GM21360 (cell line): ENCODE data around the gene COL26A1.
"Not testable (repeated sequence)": the region's sequence is repeated elsewhere in the genome, so short reads cannot be mapped to it uniquely, and the experiment has no call there.

ENCODE experiments used
- ATAC-seq: cut with Tn5 transposase; IDR thresholded peaks from one replicate; pipeline ENCODE4 v1.9.1; 2021; ENCODE audit warnings: mild to moderate bottlenecking, moderate library complexity; ENCODE audit not compliant: unreplicated experiment

The COL26A1 gene

GRCh38 chr7:101362334-101363195 lies at the start of gene COL26A1:
Gene COL26A1, plus strand, starts transcription at chr7:101362875. Its CDS starts 158 bp downstream, at chr7:101363033.
- ATAC-seq, result no peak

GRCh38 chr7:101315336-101315735 lies 47.3 kb upstream of the COL26A1 start:
- ATAC-seq, result no peak

GRCh38 chr7:101319401-101319800 lies 43.3 kb upstream of the COL26A1 start:
- ATAC-seq, result no peak

DNA sequence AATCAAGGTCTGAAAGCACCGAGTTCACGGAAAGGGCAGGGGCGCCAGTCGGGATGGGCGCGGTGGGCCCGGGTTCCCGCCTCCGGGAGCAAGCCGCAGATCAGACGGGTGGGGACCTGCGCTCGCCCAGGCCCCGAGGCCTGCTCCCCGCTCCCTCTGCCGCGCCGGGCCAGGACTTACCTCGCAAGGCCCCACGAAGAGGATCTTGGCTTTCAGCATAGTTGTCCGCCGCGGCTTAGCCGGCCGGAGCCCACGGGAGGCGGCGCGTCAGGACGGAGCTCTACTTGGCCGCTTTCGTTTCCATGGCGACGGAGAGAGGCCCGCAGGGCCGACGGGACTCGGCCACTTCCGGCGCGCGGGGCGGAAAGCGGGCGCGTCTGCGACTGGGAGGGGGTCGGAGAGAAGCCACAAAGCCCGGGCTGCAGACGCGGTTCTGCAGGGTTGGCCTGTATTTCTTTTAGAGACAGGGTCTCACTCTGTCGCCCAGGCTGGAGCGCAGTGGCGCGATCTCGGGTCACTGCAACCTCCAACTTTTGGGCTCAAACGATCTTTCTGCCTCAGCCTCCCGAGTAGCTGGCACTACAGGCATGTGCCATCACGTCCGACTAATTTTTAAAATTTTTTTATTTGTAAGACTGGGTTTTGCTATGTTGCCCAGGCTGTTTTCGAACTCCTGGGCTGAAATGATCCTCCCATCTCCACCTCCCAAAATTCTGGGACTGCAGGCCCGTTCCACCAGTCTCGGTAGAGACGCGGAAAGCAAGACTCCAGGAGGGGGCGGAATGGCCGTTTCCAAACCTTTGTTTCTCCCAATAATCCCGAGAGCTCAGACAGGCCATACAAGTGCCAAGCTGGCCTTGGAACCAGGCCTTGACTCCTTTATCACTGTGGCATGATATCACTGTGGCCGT lies 40.9 kb upstream of the COL26A1 start, which contains the start of gene IFT22:
IFT22 (minus strand) TSS at position 322 of the 911 bp plus-strand sequence; CDS start at position 219, 103 bp downstream.
- peak; percentile 90 for ATAC-seq

- ATAC-seq, result no peak
Measured at GRCh38 chr7:101328159-101328558, 34.5 kb upstream of the COL26A1 start.

DNA sequence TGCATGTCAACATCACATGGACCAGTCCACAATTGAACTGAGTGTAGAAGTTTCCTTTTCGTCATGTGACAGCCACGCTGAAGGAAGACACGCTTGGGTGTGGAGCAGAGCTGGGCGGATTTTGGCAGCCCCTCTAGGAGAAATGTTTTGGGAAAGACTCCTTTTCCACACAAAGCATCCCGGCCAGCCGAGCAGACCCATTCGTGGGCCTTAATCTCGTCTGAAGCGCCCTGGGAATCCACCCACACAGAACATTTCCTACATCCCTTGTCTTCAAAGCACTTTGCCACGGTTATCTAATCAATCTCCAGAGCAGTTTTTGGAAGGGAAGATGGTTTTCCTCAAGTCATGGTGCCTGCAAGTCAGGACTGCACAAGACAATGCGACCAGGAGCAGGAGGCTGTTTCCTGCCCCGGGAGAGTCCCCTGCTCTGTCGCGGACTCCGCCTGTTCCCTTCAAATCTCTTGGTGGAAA lies 32.6 kb upstream of the COL26A1 start:
- ATAC-seq, result no peak

GRCh38 chr7:101332026-101332425 lies 30.6 kb upstream of the COL26A1 start:
- ATAC-seq, result no peak

DNA sequence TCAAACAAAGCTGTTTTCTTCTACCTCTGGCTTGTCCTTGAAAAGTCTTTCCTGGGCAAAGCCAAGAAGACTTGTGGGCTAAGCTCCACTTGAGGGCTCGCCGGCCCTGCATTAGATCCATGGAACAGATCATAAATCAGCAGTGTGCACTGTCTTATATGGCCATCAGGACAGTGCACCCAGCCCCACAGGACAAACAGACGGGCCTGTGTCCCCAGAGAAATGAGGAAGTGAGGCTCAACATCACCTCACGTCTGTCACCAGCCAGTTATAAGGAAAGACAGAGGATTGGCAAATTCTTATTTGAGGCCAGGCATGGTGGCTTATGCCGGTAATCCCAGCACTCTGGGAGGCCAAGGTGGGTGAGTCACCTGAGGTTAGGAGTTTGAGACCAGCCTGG lies 28.8 kb upstream of the COL26A1 start:
- ATAC-seq, result no peak

DNA sequence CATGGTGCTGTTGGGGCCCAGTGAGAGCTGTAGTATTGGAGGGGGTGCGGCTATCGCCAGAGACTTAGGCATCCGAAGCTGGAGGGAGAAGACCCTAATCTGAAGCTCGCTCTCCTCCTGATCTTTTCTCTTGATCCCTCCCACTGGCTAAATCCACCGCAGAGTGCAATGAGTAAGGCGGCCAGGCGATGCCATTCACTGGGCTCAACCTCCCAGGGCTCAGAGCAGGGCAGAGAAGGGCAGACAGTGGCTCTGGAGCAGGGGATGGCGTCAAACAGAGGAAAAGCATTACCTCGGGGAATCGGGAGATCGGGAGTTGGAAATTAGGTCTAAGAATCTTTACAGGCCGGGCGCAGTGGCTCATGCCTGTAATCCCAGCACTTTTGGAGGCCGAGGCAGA lies 22.3 kb upstream of the COL26A1 start:
- ATAC-seq, result no peak

- no peak for ATAC-seq
Measured at GRCh38 chr7:101342892-101343291, 19.8 kb upstream of the COL26A1 start.

GRCh38 chr7:101347477-101347876 lies 15.2 kb upstream of the COL26A1 start:
- ATAC-seq, result no peak

DNA sequence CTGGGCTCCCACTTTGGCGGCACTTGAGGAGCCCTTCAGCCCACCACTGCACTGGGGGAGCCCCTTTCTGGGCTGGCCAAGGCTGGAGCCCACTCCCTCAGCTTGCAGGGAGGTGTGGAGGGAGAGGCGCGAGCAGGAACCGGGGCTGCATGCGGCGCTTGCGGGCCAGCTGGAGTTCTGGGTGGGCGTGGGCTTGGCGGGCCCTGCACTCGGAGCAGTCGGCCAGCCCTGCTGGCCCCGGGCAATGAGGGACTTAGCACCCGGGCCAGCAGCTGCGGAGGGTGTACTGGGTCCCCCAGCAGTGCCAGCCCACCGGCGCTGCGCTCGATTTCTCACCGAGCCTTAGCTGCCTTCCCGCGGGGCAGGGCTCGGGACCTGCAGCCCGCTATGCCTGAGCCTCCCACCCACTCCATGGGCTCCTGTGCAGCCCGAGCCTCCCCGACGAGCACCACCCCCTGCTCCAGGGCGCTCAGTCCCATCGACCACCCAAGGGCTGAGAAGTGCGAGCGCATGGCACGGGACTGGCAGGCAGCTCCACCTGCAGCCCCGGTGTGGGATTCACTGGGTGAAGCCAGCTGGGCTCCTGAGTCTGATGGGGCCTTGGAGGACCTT lies 14.1 kb upstream of the COL26A1 start:
- not testable (repeated sequence) for ATAC-seq

GRCh38 chr7:101349300-101349699 lies 13.4 kb upstream of the COL26A1 start:
- ATAC-seq, result not testable (repeated sequence)

DNA sequence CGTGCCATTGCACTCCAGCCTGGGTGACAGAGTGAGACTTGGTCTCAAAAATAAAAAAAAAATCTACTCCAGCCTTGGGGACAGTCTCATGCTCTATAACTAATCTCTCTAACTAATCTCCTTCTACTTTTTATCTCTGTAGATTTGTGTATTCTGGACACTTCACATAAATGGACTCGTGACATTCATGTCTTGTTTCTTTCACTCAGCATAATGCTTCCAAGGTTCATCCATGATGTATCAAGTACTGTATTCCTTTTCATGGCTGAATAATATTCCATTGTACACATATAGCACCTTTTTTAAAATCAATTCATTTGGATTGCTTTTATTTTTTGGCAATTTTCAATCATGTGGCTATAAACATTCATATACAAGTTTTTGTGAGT lies 9.8 kb upstream of the COL26A1 start:
- ATAC-seq, result no peak

- ATAC-seq, result no peak
Measured at GRCh38 chr7:101357433-101357832, 5.2 kb upstream of the COL26A1 start.

- no peak for ATAC-seq
Measured at GRCh38 chr7:101363196-101363733, 590 bp downstream of the COL26A1 start.

DNA sequence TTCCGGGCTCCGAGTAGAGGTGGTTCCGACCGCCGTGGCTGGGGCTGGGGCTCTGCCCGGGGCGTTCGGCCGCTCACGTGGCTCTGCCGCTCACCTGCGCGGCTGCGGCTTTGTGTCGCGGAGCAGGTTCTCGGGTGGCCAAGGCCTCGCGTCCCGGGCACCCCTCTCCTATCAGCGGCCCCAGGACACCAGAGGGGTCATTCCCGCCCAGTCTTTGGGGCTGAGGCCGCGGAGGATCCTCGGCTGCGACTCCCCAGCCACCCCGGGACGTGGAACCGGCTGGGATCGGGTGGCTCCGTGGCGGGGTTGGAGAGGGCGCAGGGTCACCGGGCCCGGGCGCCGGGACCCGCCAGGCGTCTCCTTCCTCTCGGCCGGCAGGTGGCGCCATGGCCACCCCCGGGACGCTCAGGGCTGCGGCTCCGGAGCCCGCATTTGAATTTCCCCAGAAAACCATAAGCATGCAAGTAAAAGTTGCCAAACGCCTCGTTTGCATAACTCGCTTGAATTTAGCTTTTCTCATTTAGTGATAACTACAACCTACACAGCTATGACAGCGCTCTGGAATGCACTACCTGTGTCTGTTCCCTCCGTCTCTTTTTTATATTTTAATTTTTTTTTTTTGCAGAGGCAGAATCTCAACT lies 1.2 kb downstream of the COL26A1 start:
- ATAC-seq, result peak; percentile 52

DNA sequence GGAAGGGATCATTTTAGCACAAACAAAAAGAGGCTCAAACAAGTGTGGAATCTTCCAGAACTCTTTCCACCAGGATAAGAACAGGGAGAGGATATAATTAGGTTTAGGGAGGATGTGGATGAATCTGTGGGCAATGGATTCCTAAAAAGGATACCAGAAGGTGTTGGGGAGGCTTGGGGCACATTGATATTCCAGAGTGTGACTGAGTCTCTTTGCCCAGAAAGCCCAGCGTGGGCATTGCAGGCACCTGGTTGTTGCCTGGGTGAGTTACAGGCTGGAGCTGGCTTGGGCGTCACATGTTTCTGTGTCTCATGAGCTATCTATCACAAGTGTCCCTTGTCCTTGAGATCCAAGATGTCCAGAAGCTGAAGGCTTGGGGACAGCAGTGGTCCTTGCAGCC lies 3.3 kb downstream of the COL26A1 start:
- ATAC-seq, result no peak

DNA sequence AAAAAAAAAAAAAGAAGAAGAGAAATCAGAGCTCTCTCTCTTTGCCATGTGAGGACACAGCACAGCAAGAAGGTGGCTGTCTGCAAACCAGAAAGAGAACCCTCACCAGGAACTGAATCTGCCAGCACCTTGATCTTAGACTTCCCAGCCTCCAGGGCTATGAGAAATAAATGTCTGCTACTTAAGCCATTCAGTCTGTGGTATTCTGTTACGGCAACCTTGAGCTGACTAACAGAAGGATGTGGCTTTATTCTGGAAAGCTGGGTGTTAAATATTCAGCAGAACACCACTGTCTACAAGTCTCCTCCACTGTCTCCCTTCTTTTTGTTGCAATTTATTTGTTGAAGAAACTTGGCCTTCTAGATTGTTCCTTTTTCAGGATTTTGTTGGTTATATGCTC lies 5.0 kb downstream of the COL26A1 start:
- ATAC-seq, result no peak

- no peak for ATAC-seq
Measured at GRCh38 chr7:101368422-101369165, 5.9 kb downstream of the COL26A1 start.
